H1 (cell line): Measurements from ENCODE around the gene CYP2S1. TPM values are rescaled to one million over a fixed set of nuclear protein-coding genes. Genes with fewer than 3 reads are reported as not detected.

ENCODE experiments used
- CTCF ChIA-PET: fragments of 300-600 bp; sonication (Branson Sonifier 250); formaldehyde crosslinking; loops from one replicate; lab custom pipeline; 2021; ENCODE audit not compliant: partially characterized antibody; lab: Charles Lee
- POLR2A ChIA-PET: fragments of 300-600 bp; sonication (Branson Sonifier 250); formaldehyde crosslinking; loops from one replicate; lab custom pipeline; 2021; ENCODE audit warnings: inconsistent platforms; ENCODE audit not compliant: partially characterized antibody; lab: Charles Lee
- DNase-seq, 2 experiments: peaks; one replicate each; pipeline versions ENCODE4 v3.0.0 to v3.0.0-alpha.2; 2010 to 2022; ENCODE audit warnings: low spot score in 2 of 2, low read depth in 1 of 2, mixed read lengths in 1 of 2
- FAIRE-seq: peaks from 2 replicates; lab custom pipeline; 2011; peaks lifted over from hg19 to GRCh38; lab: Jason Lieb, UNC
- H2AFZ ChIP-seq: 2 replicates; pipeline ENCODE4 v1.8.1; 2012; ENCODE audit warnings: low read length, inconsistent platforms
- H2AK5ac ChIP-seq: 2 replicates; pipeline ENCODE4 v1.6.1; 2013; ENCODE audit warnings: low read depth, low read length
- H2BK120ac ChIP-seq: replicated peaks from 2 replicates; pipeline ENCODE3; 2013; ENCODE audit warnings: low read depth, low read length, inconsistent platforms
- H2BK12ac ChIP-seq: 2 replicates; pipeline ENCODE4 v1.6.1; 2013; ENCODE audit warnings: low read depth, low read length
- H2BK15ac ChIP-seq: 2 replicates; pipeline ENCODE4 v1.6.1; 2013; ENCODE audit warnings: low read length
- H2BK20ac ChIP-seq: 2 replicates; pipeline ENCODE4 v1.6.1; 2013; ENCODE audit warnings: low read length
- H2BK5ac ChIP-seq: 2 replicates; pipeline ENCODE4 v1.6.1; 2013; ENCODE audit warnings: low read depth, low read length
- H3K14ac ChIP-seq: 2 replicates; pipeline ENCODE4 v1.6.1; 2013; ENCODE audit warnings: inconsistent platforms; ENCODE audit not compliant: insufficient read length
- H3K18ac ChIP-seq: 2 replicates; pipeline ENCODE4 v1.6.1; 2013; ENCODE audit warnings: low read length; ENCODE audit errors: extremely low read depth
- H3K23ac ChIP-seq: 2 replicates; pipeline ENCODE4 v1.6.1; 2013; ENCODE audit warnings: inconsistent platforms; ENCODE audit not compliant: insufficient read length
- H3K23me2 ChIP-seq: 2 replicates; pipeline ENCODE4 v1.6.1; 2013; ENCODE audit warnings: low read depth, low read length
- H3K27ac ChIP-seq: 2 replicates; pipeline ENCODE4 v1.6.1; 2011; ENCODE audit warnings: low read depth, low read length, inconsistent platforms
- H3K27me3 ChIP-seq, 4 experiments: replicated peaks in 1 of 4; 1 replicate in 1 of 4; 2 replicates in 3 of 4; pipeline versions ENCODE4 v1.6.1 to v1.8.1; 2011 to 2013; ENCODE audit warnings: low read length in 3 of 4, mild to moderate bottlenecking in 3 of 4, inconsistent platforms in 2 of 4, mixed read lengths in 2 of 4, moderate library complexity in 1 of 4; ENCODE audit not compliant: control insufficient read depth in 3 of 4, insufficient read depth in 3 of 4; ENCODE audit errors: extremely low read depth in 1 of 4
- H3K36me3 ChIP-seq, 4 experiments: 2 replicates each; pipeline versions ENCODE4 v1.6.1 to v1.8.1; 2011 to 2013; ENCODE audit warnings: mild to moderate bottlenecking in 4 of 4, low read length in 3 of 4, moderate library complexity in 2 of 4, control low read depth in 1 of 4, inconsistent platforms in 1 of 4; ENCODE audit not compliant: insufficient read depth in 4 of 4, control insufficient read depth in 2 of 4
- H3K4ac ChIP-seq: replicated peaks from 2 replicates; pipeline ENCODE3; 2013; ENCODE audit warnings: low read length, low read depth, mixed read lengths, inconsistent platforms; ENCODE audit not compliant: insufficient read length
- H3K4me1 ChIP-seq, 4 experiments: replicated peaks in 1 of 4; 1 replicate in 1 of 4; 2 replicates in 3 of 4; pipeline versions ENCODE4 v1.6.1 to v1.8.1; 2011 to 2013; ENCODE audit warnings: low read length in 3 of 4, inconsistent platforms in 2 of 4, mixed read lengths in 1 of 4; ENCODE audit not compliant: insufficient read depth in 4 of 4, control insufficient read depth in 3 of 4
- H3K4me2 ChIP-seq, 2 experiments: 2 replicates each; pipeline versions ENCODE4 v1.6.1 to v1.8.1; 2011 to 2013; ENCODE audit warnings: low read depth in 2 of 2, low read length in 2 of 2, control low read depth in 1 of 2, inconsistent platforms in 1 of 2, mild to moderate bottlenecking in 1 of 2; ENCODE audit not compliant: insufficient read depth in 1 of 2
- H3K4me3 ChIP-seq, 4 experiments: fragments of 200-600, 300-600 bp in 1 of 4; sonication (generic), shearing (Covaris generic), sonication (Bioruptor Twin) in 1 of 4; 2 replicates each; pipeline versions ENCODE4 v1.5.1 to v1.8.1; 2011 to 2016; ENCODE audit warnings: low read length in 4 of 4, low read depth in 3 of 4, control low read depth in 2 of 4, inconsistent platforms in 2 of 4, mild to moderate bottlenecking in 2 of 4, mixed read lengths in 1 of 4, moderate library complexity in 1 of 4; ENCODE audit not compliant: insufficient read depth in 2 of 4; ENCODE audit errors: extremely low read depth in 1 of 4
- H3K56ac ChIP-seq: replicated peaks from 2 replicates; pipeline ENCODE3; 2013; ENCODE audit warnings: low read depth, mild to moderate bottlenecking, mixed read lengths, low read length, inconsistent platforms; ENCODE audit not compliant: insufficient read length
- H3K79me1 ChIP-seq: 2 replicates; pipeline ENCODE4 v1.6.1; 2013; ENCODE audit warnings: low read depth, low read length, control low read depth
- H3K79me2 ChIP-seq, 2 experiments: 2 replicates each; pipeline versions ENCODE4 v1.6.1 to v1.8.1; 2012 to 2013; ENCODE audit warnings: low read length in 2 of 2, mild to moderate bottlenecking in 2 of 2, inconsistent platforms in 1 of 2; ENCODE audit not compliant: insufficient read depth in 2 of 2, control insufficient read depth in 1 of 2
- H3K9ac ChIP-seq, 4 experiments: replicated peaks in 1 of 4; 1 replicate in 1 of 4; 2 replicates in 3 of 4; pipeline versions ENCODE4 v1.6.1 to v1.8.1; 2011 to 2013; ENCODE audit warnings: low read depth in 3 of 4, low read length in 3 of 4, control low read depth in 2 of 4, mild to moderate bottlenecking in 2 of 4, moderate library complexity in 2 of 4, inconsistent platforms in 1 of 4; ENCODE audit errors: extremely low read depth in 1 of 4
- H3K9me3 ChIP-seq, 2 experiments: 2 replicates each; pipeline versions ENCODE4 v1.6.1 to v1.8.1; 2012 to 2013; ENCODE audit warnings: mild to moderate bottlenecking in 2 of 2, moderate library complexity in 2 of 2, control low read depth in 1 of 2, inconsistent platforms in 1 of 2, low read depth in 1 of 2, low read length in 1 of 2, mixed read lengths in 1 of 2; ENCODE audit not compliant: insufficient read depth in 2 of 2
- H4K20me1 ChIP-seq, 2 experiments: replicated peaks in 1 of 2; 2 replicates each; pipeline versions ENCODE3 to v1.8.1; 2011 to 2013; ENCODE audit warnings: inconsistent platforms in 2 of 2, low read length in 2 of 2, mild to moderate bottlenecking in 1 of 2; ENCODE audit not compliant: insufficient read depth in 2 of 2, control insufficient read depth in 1 of 2
- H4K5ac ChIP-seq: 2 replicates; pipeline ENCODE4 v1.6.1; 2013; ENCODE audit warnings: low read length, low read depth, mixed read lengths, inconsistent platforms; ENCODE audit not compliant: insufficient read length
- H4K8ac ChIP-seq: 2 replicates; pipeline ENCODE4 v1.8.0; 2013; ENCODE audit warnings: mild to moderate bottlenecking, moderate library complexity, low read length, inconsistent platforms; ENCODE audit not compliant: insufficient read depth; ENCODE audit errors: extremely low read depth
- H4K91ac ChIP-seq: replicated peaks from 2 replicates; pipeline ENCODE3; 2013; ENCODE audit warnings: low read length, mixed read lengths, inconsistent platforms; ENCODE audit not compliant: insufficient read length
- ASH2L ChIP-seq: fragments of 200-600, 300-600 bp; sonication (generic); IDR thresholded peaks from one replicate; pipeline ENCODE4 v1.7.1; 2017; ENCODE audit warnings: low read length
- BRCA1 ChIP-seq: IDR thresholded peaks from 2 replicates; pipeline ENCODE4 v1.6.1; 2012; ENCODE audit warnings: low read depth, low read length, improper control_type of control experiment
- E2F6 ChIP-seq: IDR thresholded peaks from 2 replicates; pipeline ENCODE4 v1.6.1; 2012; ENCODE audit warnings: inconsistent platforms
- FOSL1 ChIP-seq: IDR thresholded peaks from 2 replicates; pipeline ENCODE4 v1.6.1; 2011; ENCODE audit warnings: mild to moderate bottlenecking, low read depth, low read length, moderate library complexity; ENCODE audit not compliant: insufficient read depth
- KDM5A ChIP-seq: fragments of 200-600 bp; IDR thresholded peaks from 2 replicates; pipeline ENCODE4 v1.7.1; 2012; ENCODE audit warnings: mild to moderate bottlenecking, low read length, inconsistent platforms, mixed read lengths
- MAFK ChIP-seq: IDR thresholded peaks from 2 replicates; pipeline ENCODE4 v1.6.1; 2012; ENCODE audit warnings: low read depth, mild to moderate bottlenecking, improper control_type of control experiment, low read length
- NRF1 ChIP-seq: IDR thresholded peaks from 2 replicates; pipeline ENCODE4 v1.6.1; 2011; ENCODE audit warnings: mild to moderate bottlenecking, low read depth, low read length, improper control_type of control experiment
- RXRA ChIP-seq: IDR thresholded peaks from 2 replicates; pipeline ENCODE4 v1.6.1; 2011; ENCODE audit warnings: low read depth, mild to moderate bottlenecking, low read length, moderate library complexity; ENCODE audit not compliant: insufficient read depth
- SIRT6 ChIP-seq: IDR thresholded peaks from one replicate; pipeline ENCODE4 v1.7.1; 2012; ENCODE audit warnings: low read length, inconsistent platforms
- SIX5 ChIP-seq: IDR thresholded peaks from 2 replicates; pipeline ENCODE4 v1.6.1; 2011; ENCODE audit warnings: mild to moderate bottlenecking, low read depth, low read length
- SP1 ChIP-seq: IDR thresholded peaks from 2 replicates; pipeline ENCODE4 v1.6.1; 2011; ENCODE audit warnings: low read depth, low read length
- SUZ12 ChIP-seq: fragments of 200-600 bp; sonication (generic); IDR thresholded peaks from 2 replicates; pipeline ENCODE4 v1.6.1; 2012; ENCODE audit warnings: mild to moderate bottlenecking, inconsistent platforms, low read length, moderate library complexity, mixed read lengths
- TAF1 ChIP-seq: IDR thresholded peaks from 2 replicates; pipeline ENCODE4 v1.6.1; 2011; ENCODE audit warnings: mild to moderate bottlenecking, low read depth, low read length
- TBP ChIP-seq: IDR thresholded peaks from 2 replicates; pipeline ENCODE4 v1.6.1; 2011; ENCODE audit warnings: low read depth, low read length, improper control_type of control experiment
- YY1 ChIP-seq: IDR thresholded peaks from 2 replicates; pipeline ENCODE4 v1.6.1; 2011; ENCODE audit warnings: low read depth, mild to moderate bottlenecking, low read length
- WGBS, 2 experiments: shearing (Covaris generic) in 1 of 2; methylation state at CpG; one replicate each; pipeline versions ENCODE4 v1.1.6 to v1.1.7; 2013 to 2015; ENCODE audit warnings: low lambda C conversion rate in 2 of 2, mixed read lengths in 2 of 2, inconsistent platforms in 1 of 2, low coverage in 1 of 2, missing lambda C conversion rate in 1 of 2; ENCODE audit not compliant: insufficient replicate concordance in 2 of 2, insufficient coverage in 1 of 2, insufficient read length in 1 of 2; ENCODE audit errors: extremely low coverage in 1 of 2, missing lambda C conversion rate in 1 of 2; 5-methylcytosine and 5-hydroxymethylcytosine counted together
- polyA plus RNA-seq, 7 experiments: library from polyadenylated mRNA; depleted of rRNA in 3 of 7; stranded (reverse) in 5 of 7; unstranded in 2 of 7; fragments of >200 nt in 5 of 7; fragments of 200-250 nt in 2 of 7; gene quantifications; 1 replicate in 5 of 7; 2 replicates in 1 of 7; 4 replicates in 1 of 7; pipeline versions ENCODE4 v1.2.1 to v1.2.3, GENCODE V29; 2011 to 2013; ENCODE audit warnings: missing spikeins in 2 of 7, mixed read lengths in 2 of 7
- total RNA-seq: library from RNA; stranded (reverse); fragmentation: NEBNext Ultra II Directional; extraction: Animal tissue kit (Norgen Biotek cat#: 25700); gene quantifications from 2 replicates; pipeline ENCODE4 v1.2.1, GENCODE V29; 2021

Gene CYP2S1
- total and polyA plus RNA-seq, 2 of the 8 experiments (the other 6 are each of a cell fraction or from before 2014, with no cell fraction given) = 97.9 to 245 TPM

- Histone ChIP-seq H2BK12ac (no peak overlapping the region), H3K79me1 (no peaks in the 10 kb centered on the region; the same call in 1 of the 2 replicates), H2BK5ac (no peak overlapping the region), H4K8ac (no peak overlapping the region), H3K4ac (no peak overlapping the region), H3K27me3 (no peaks in the 10 kb centered on the region), H2AFZ (no peak overlapping the region), H3K9me3 (no peaks in the 10 kb centered on the region; a peak in 1 of 4 replicates), H2BK20ac (no peak overlapping the region), H3K27ac (no peak overlapping the region), H2BK15ac (no peak overlapping the region), H3K4me3 (no peak overlapping the region), H3K23ac (no peak overlapping the region), H3K56ac (no peak overlapping the region), H4K20me1 (peaks cover 0 to 5% of the 10 kb centered on the region in 2 experiments), H3K14ac (no peak overlapping the region), H3K4me2 (no peak overlapping the region), H2AK5ac (no peak overlapping the region), H4K91ac (no peak overlapping the region), H4K5ac (no peak overlapping the region), H2BK120ac (no peak overlapping the region), H3K9ac (no peak overlapping the region), H3K36me3 (peaks cover 8 to 51% (median 13%) of the 10 kb centered on the region in 4 experiments; a peak in 6 of 8 replicates), H3K79me2 (no peaks in the 10 kb centered on the region), H3K4me1 (no peaks in the 10 kb centered on the region), H3K18ac (no peak overlapping the region), H3K23me2 (peaks cover 12% of the 10 kb centered on the region; the same call in 1 of the 2 replicates)
- POLR2A ChIA-PET = interaction anchor here (1.1 to 7.5 kb wide), 3 partner anchors 10 to 14 kb away, joined by 6 to 49 read pairs (median 6); no protein-coding TSS in a partner anchor
- CTCF ChIA-PET = interaction anchor here (0.9 kb wide), 1 partner anchor 11 kb away, joined by 3 read pairs; no protein-coding TSS in a partner anchor
- no peak for FAIRE-seq
- no peak for DNase-seq
- WGBS, 2 experiments = 83% methylated on average over 9 of the region's 9 CpGs; no CpG with 5 or more reads in 1 of the 2 experiments
- TF ChIP-seq BRCA1 = no peak
- TF ChIP-seq MAFK = no peak
- no peak for TF ChIP-seq FOSL1
- TF ChIP-seq TAF1 = no peak
- TF ChIP-seq SIRT6 = no peak
- TF ChIP-seq YY1 = no peak
- TF ChIP-seq KDM5A = no peak
- no peak for TF ChIP-seq SIX5
- TF ChIP-seq SP1 = no peak
- TF ChIP-seq RXRA = no peak
- no peak for TF ChIP-seq E2F6
- no peak for TF ChIP-seq TBP
- TF ChIP-seq NRF1 = no peak
- TF ChIP-seq ASH2L = no peak
- TF ChIP-seq SUZ12 = no peak
Measured at GRCh38 chr19:41239363-41239762, 46.3 kb downstream of the CYP2S1 start.
